ENCODE data around the gene ZNF132. TPM values are rescaled to one million over a fixed set of nuclear protein-coding genes. Genes with fewer than 3 reads are reported as not detected.
A peak's percentile ranks its signal among the peaks of the same experiment; 100 is the strongest.

Gene ZNF132
- total RNA-seq, 1 experiment from 2014 or later = not detected

DNA sequence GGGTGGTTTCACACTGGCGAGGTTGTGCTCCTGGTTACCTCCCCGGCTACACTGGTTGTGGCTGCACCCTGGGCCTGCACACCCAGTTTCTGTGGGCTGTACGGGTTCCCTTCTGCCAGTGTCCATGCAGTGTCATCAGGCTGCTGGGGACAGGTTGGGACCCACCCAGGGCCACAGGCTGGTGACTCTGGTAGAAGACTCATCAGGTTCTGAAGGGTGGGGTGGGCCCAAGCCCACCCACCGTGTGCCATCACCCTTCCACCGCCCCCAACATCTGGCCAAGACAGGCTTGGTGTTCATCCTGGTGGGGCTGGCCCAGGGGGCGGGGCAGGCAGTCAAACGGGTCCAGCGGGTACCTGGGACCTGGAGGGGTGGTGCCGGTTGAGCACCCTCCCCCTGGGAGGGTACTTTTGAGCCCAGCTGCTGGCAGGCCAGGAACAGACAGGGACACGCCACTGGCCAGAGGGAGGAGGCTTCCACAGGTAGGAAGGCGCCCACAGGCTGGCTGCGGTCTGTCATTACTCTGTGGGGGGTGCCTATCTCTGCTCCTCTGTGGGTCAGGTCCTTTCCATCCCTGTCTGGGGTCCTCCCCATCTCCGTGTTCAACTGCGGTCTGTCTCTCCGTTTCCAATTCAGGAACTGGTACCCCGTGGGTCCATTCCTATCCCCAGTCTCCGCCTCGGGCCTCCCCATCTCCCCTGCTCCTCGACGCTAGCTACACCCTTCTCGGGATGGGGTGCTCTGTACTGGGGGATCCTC, 44.6 kb downstream of the ZNF132 start, which contains the start of gene RNF225:
RNF225 (plus strand) TSS at position 437 of the 759 bp plus-strand sequence. CDS start 434 bp downstream, outside the sequence.
- in situ Hi-C loops (cut with HindIII; ENCODE audit: low sequenced_read_pairs) = no loop called here
- DNase-seq (ENCODE audit: low spot score) = peak; percentile 13

DNA sequence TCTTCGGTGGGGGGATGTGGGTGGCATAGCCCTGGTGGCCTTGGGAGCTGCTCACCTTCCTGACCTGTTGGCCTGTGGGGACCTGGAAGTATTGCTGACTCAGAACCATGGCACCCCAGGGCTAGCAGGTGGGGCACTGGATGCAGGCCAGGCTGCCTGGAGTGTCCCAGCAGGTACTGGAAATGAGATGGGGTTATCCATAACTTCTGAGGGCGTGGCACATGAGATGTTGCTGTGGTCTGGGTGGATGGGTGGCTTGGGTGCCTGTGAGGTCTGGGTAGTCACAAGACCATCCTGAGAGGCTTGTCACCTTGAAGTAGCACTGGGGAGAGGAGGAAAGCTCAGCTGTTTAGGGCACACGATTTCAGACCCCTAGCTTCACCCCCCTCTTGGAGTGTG, 45.1 kb downstream of the ZNF132 start:
- no peak for DNase-seq (ENCODE audit: low spot score)
- in situ Hi-C loops (cut with HindIII; ENCODE audit: low sequenced_read_pairs) = no loop called here

DNA sequence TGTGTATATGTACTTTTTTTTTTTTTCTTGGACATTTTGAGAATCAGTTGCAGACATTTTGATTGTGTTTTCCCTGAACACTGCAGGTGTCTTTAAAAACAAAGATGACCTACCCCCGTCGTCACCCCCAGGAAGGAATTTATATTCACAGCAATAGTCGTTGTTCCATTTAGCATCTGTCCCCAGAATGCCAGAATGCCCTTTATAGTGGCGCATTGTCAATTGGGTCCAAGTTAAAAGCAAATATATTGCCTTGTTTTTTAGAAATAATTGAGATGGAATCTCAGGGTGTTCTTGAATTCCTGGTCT, 46.3 kb downstream of the ZNF132 start:
- DNase-seq (ENCODE audit: low spot score) = no peak
- in situ Hi-C loops (cut with HindIII; ENCODE audit: low sequenced_read_pairs) = no loop called here

DNA sequence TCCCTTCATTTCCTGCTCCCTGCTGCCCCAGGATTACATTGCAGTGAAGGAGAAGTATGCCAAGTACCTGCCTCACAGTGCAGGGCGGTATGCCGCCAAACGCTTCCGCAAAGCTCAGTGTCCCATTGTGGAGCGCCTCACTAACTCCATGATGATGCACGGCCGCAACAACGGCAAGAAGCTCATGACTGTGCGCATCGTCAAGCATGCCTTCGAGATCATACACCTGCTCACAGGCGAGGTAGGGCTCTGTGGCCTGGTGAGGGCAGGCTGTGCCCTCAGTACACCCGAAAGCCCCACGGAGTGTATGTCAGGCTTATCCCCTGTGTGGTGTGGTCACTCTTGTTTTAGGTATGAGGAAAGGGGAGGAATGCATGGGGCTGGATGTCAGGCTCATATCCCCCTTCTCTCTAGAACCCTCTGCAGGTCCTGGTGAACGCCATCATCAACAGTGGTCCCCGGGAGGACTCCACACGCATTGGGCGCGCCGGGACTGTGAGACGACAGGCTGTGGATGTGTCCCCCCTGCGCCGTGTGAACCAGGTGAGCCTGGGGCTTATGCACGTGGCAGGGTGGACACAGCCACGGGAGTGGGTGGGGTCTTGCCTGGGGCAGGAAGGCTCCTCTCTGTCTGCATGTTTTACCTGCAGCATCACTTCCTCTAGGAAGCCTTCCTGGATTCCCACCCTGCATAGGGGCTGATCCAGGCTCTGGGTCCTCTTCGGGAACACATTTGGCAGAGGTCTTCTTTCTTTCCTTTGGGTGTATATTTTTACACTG, 46.8 kb downstream of the ZNF132 start:
- in situ Hi-C loops (cut with HindIII; ENCODE audit: low sequenced_read_pairs) = no loop called here
- no peak for DNase-seq (ENCODE audit: low spot score)

DNA sequence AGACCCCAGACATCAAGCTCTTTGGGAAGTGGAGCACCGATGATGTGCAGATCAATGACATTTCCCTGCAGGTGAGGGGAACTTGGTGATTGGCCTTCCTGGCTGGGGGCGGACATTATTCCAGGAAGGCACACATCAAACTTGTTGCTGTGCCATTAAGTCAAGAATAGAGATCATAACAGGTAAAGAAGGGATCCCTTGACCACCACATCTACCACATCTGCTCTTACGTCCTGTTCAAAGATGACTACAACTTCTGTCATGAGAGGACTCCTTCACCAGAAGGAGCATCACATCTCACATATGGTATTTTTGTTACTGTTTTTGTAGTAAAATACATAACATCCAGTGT, 51.8 kb downstream of the ZNF132 start:
- no peak for DNase-seq (ENCODE audit: low spot score)
- in situ Hi-C loops (cut with HindIII; ENCODE audit: low sequenced_read_pairs) = no loop called here

DNA sequence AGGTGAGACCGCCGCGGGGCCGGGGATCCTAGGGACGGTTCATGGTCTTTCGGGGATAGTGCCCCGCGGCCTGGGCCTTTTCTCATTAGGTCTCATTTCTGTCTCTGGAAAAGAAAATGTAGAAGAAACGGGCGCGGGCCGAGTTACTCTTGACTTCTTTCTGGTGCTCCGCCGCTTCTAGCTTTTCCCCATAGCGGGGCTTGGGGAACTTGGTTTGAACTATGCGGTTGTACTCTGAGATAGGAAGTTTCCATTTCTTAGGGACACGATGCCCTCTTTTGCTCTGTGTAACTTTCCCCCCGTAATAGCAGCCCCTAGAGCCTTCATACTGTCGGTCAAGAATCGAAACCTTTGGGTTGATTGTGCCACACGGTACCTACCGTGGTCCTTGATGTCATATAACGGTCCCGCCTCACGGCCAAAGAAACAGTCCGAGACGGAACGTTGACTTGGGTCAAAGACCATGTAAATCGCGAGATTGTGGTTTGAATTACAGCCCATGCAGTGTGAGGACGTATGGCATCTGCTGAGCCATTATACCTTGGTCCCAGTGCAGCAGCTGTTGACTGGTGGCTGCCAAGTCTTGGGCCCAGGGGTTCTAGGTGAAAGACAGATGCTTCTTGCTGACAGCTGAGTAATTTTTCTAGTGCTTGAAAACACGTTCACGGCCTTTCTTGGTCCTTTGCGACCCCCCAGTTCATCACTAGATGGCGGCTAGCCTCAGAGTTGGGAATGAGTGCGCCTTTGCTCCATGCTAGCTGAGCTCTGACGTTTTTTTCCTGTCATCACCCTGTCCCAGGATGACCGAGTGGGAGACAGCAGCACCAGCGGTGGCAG, 52.4 kb downstream of the ZNF132 start:
- in situ Hi-C loops (cut with HindIII; ENCODE audit: low sequenced_read_pairs) = no loop called here
- no peak for DNase-seq (ENCODE audit: low spot score)

DNA sequence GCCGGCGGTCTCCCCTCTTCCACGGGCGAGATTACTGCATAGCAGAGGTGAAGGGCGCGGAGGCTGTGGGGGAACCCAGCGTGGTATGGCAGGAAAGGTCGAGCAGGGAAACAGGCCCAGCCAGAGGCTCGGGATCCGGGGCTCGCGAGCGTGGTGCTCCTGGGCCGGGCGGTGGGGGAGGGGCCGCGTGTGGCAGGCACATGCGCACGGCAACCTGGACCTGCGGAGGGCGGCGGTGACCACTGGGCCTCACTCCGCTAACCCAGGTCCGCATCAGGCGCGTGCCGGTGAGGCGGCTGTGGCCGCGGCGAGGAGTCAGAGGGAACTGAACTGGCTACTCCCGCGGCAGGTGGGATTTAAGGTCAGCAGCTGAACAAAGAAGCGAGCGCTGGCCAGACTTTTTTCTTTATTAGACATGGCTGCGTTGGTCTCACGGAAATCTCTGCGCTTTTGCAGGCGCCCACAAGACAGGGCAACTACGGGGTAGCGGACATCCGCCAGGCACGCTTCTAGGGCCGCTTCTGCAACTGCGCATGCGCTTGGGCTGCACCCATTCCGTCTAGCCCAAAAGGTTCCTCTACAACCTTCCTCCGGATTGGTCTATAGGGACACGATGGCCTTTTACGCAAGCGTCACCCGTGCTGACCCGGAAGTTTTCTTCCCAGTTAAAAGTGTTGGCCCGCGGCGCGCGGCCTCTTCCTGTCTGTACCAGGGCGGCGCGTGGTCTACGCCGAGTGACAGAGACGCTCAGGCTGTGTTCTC, 53.2 kb downstream of the ZNF132 start, which contains the start of gene RPS5:
RPS5 (plus strand) TSS at position 694 of the 762 bp plus-strand sequence. CDS start 869 bp downstream, outside the sequence.
- peak; percentile 99 for DNase-seq (ENCODE audit: low spot score)

DNA sequence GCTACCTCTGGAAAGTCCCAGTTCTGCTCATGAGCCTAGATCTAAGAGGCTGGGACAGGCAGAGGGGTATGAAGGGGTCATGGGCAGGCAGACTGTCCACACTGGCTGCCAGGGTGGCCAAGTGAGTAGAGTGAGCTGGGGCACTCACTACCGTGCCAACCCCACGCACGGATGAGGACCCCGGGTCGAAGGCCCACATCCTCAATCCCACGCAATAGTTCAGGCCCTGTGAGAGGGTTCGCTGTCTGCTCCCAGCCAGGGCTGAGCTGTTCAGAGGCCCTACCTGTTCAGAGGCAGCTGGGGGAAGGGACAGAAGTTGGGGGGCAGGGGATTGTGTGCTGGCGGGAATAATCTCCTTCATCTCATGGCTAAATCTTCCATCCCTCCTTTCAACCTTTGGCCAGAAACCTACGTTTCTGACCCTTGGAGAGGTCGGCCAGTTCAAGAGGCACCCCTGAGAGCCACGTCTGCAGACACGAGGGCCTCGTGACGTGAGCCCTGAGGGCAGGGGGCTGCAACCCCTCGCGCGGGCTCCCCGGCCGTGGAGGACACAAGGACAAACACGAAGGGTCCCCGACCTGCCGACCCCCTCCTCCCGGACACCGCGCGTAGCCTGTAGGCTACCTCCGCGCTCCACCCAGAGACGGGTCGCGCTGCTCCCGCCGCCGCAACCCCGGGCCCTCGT, 53.9 kb downstream of the ZNF132 start:
- peak; percentile 14 for DNase-seq (ENCODE audit: low spot score)
- in situ Hi-C loops (cut with HindIII; ENCODE audit: low sequenced_read_pairs) = no loop called here

More for the DNA sequence above, 53.2 kb downstream of the ZNF132 start, which contains the start of gene RPS5:
- in situ Hi-C loops (cut with HindIII; ENCODE audit: low sequenced_read_pairs) = no loop called here

DNA sequence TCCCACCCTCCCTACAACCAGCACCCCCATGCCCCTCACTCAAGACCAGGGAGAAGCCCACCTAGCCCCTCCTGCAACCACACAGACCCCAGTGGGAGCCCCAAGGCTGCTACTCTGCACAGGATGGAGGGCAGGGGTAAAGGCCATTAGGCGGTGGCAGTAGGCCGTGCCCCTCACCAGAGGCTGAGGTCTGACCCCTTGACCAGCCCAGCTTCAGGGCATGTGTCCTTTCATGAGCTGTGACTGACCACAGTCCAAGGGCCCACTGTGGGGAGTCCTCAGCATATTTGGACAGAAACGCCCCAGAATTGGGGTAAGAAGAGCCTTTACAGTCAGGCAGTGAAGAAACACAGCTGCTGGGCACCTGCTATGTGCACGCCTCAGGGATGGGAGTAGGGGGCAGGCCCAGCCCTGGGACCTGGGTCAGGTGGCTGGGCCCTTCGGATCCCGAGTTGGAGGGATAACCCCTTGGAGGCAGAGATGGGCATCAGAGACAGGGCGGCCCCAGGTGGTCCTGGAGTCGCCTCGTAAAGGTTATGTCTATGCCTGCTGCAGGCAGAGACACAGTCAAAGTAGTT, 54.6 kb downstream of the ZNF132 start:
- in situ Hi-C loops (cut with HindIII; ENCODE audit: low sequenced_read_pairs) = no loop called here

DNA sequence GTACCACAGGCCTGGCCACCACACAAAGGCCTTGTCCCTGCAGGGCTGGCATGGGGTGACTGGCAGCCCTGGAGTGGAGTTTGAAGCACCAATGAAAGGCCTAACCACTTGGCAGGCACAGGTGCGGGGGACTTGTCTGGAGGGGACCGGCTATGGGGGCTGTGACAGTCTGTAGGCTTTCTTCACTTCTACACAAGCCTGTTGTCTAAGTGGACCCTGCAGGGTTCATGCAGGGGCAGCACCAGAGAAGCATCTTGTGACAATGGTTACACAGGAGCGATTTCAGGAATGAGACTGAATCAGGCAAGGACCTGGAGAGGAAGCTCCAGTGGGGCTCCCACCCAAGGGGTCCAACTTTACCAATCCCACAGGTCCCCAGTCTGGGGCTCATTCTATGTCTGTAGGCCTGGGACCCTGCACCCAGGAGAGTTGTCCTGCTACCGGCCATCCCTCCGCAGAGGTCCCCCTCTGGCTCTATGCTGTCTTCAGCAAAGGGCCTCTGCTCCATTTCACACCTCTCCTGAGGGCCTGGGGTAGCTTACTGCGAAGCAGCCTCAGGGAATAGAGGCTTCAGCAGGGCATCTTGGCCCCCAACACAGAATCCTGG, 56.9 kb downstream of the ZNF132 start:
- in situ Hi-C loops (cut with HindIII; ENCODE audit: low sequenced_read_pairs) = no loop called here
- no peak for DNase-seq (ENCODE audit: low spot score)

More for the DNA sequence above, 54.6 kb downstream of the ZNF132 start:
- no peak for DNase-seq (ENCODE audit: low spot score)

Other genes starting within 250 kb of the ZNF132 start
- 51.5 and 64.3 TPM in 2 replicates for gene ZNF544, start 211.2 kb downstream of the ZNF132 start, total RNA-seq (2014; rRNA removed; shearing (Covaris generic))
- gene ZNF8, start 161.2 kb downstream of the ZNF132 start, total RNA-seq (2014; rRNA removed; shearing (Covaris generic)) = 5.2 and 6.5 TPM in 2 replicates
- gene ERVK3-1, start 134.8 kb downstream of the ZNF132 start, total RNA-seq (2014; rRNA removed; shearing (Covaris generic)) = 22.0 and 23.4 TPM in 2 replicates
- gene ZSCAN22, start 113.2 kb downstream of the ZNF132 start, total RNA-seq (2014; rRNA removed; shearing (Covaris generic)) = 2.9 and 3.7 TPM in 2 replicates
- 64.2 and 80.3 TPM in 2 replicates for gene A1BG, start 86.7 kb downstream of the ZNF132 start, total RNA-seq (2014; rRNA removed; shearing (Covaris generic))
- 1.2 and 4.7 TPM in 2 replicates for gene ZNF497, start 77.4 kb downstream of the ZNF132 start, total RNA-seq (2014; rRNA removed; shearing (Covaris generic))
- 9.2 and 9.6 TPM in 2 replicates for gene ZNF837, start 59.1 kb downstream of the ZNF132 start, total RNA-seq (2014; rRNA removed; shearing (Covaris generic))
- gene RPS5, start 52.9 kb downstream of the ZNF132 start, total RNA-seq (2014; rRNA removed; shearing (Covaris generic)) = 2,081 and 2,975 TPM in 2 replicates
- not detected in 2 replicates for gene RNF225, start 44.5 kb downstream of the ZNF132 start, total RNA-seq (2014; rRNA removed; shearing (Covaris generic))
- gene ZNF584, start 31.5 kb downstream of the ZNF132 start, total RNA-seq (2014; rRNA removed; shearing (Covaris generic)) = 25.8 and 60.2 TPM in 2 replicates
- 8.1 and 11.0 TPM in 2 replicates for gene ZNF324B, start 11.5 kb upstream of the ZNF132 start, total RNA-seq (2014; rRNA removed; shearing (Covaris generic))
- gene ZNF324, start 26.9 kb upstream of the ZNF132 start, total RNA-seq (2014; rRNA removed; shearing (Covaris generic)) = 10.8 and 11.6 TPM in 2 replicates
- gene ZNF446, start 36.2 kb upstream of the ZNF132 start, total RNA-seq (2014; rRNA removed; shearing (Covaris generic)) = 12.8 and 22.3 TPM in 2 replicates
- 12.0 and 28.6 TPM in 2 replicates for gene SLC27A5, start 71.8 kb upstream of the ZNF132 start, total RNA-seq (2014; rRNA removed; shearing (Covaris generic))
- 6.1 and 6.6 TPM in 2 replicates for gene ZBTB45, start 79.7 kb upstream of the ZNF132 start, total RNA-seq (2014; rRNA removed; shearing (Covaris generic))
- 579 and 1,015 TPM in 2 replicates for gene TRIM28, start 103.9 kb upstream of the ZNF132 start, total RNA-seq (2014; rRNA removed; shearing (Covaris generic))
- 71.9 and 97.7 TPM in 2 replicates for gene CHMP2A, start 115.0 kb upstream of the ZNF132 start, total RNA-seq (2014; rRNA removed; shearing (Covaris generic))
- 187 and 192 TPM in 2 replicates for gene UBE2M, start 118.5 kb upstream of the ZNF132 start, total RNA-seq (2014; rRNA removed; shearing (Covaris generic))
- gene MZF1, start 133.2 kb upstream of the ZNF132 start, total RNA-seq (2014; rRNA removed; shearing (Covaris generic)) = 9.4 and 10.7 TPM in 2 replicates

Data from G401 (cell line).